SK-MEL-5 (cell line): ENCODE data around the gene NCKIPSD. TPM values are rescaled to one million over a fixed set of nuclear protein-coding genes. Genes with fewer than 3 reads are reported as not detected.
A peak's percentile ranks its signal among the peaks of the same experiment; 100 is the strongest.

Experiments used
- DNase-seq: peaks from one replicate; pipeline ENCODE4 v3.0.0-alpha.2; 2016; ENCODE audit warnings: low read depth, low spot score
- in situ Hi-C: cut with HindIII; loops from 2 replicates; pipeline ENCODE4 v1.10.0; 2016; ENCODE audit warnings: low sequenced_read_pairs, high pct_unique_total_duplicates, low pct_unique_long_range_greater_than_20kb
- total RNA-seq: library from RNA; depleted of rRNA; stranded (reverse); fragments of >200 nt; shearing (Covaris generic); gene quantifications from 2 replicates; pipeline ENCODE4 v1.2.3, GENCODE V29; 2014

NCKIPSD gene
- total RNA-seq, 1 experiment from 2014 or later, result 16.6 TPM

DNA sequence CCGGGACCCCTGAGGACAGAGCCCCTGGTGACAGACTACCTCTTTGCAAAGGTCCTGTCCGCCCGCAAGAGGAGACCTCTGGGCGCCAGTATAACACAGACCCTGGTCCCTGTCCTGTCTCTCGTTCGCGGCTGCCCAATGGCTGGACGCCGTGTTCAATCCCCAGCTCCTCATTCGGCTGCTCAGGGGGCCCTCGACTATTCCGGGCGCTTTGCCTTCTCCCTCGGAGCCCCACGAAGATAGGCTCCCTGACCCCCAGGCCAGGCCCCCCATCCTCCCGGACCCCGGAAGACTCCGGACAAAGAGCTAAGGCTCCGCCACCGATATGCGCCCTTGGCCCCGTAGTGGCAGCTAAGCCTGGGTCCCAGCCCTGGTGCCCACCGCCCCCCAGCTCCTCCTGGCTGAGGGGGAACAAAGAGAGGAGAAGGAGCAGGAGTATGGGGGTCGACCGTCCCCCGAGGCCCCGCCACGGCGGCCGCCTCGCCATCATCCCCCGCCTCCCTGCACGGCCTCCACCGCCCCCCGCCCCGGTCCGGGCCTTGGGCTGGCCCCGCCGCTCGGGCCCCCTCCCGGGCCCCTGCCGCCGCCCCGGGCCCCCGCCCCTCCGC lies 23.5 kb downstream of the NCKIPSD start:
- no peak for DNase-seq
- in situ Hi-C loops, result no loop called here

DNA sequence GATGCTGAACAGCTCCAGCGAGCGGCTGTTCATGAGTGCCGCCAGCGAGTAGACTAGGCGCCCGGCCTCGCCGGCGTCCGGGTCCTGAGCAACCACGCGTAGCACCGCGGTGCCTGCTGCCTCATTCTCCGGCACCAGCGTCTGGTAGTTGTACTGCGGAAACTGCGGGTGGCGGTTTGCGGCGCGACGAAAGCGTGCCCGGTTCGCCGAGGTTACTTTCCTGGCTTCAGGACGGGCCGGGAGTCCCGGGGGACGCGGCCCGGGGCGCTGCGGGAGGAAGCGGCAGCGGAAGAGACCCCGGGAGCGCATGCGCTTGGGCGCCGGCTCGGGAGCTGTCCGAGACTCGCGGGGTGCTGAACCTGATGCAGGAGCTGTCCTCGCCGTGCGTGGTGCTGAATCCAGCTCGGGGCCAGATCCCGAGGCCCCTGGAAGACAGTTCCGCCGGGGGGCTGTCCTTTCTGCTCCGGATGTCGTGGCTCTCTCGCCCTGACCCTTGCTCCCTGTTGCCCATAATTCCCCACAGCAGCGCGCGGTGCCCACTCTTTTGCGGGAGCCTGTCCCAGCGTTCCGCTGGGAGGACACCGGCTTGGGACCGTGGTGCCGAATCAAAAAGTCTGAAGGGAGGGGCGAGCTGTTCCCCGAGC lies 24.1 kb downstream of the NCKIPSD start:
- in situ Hi-C loops, result no loop called here
- peak; percentile 32 for DNase-seq

DNA sequence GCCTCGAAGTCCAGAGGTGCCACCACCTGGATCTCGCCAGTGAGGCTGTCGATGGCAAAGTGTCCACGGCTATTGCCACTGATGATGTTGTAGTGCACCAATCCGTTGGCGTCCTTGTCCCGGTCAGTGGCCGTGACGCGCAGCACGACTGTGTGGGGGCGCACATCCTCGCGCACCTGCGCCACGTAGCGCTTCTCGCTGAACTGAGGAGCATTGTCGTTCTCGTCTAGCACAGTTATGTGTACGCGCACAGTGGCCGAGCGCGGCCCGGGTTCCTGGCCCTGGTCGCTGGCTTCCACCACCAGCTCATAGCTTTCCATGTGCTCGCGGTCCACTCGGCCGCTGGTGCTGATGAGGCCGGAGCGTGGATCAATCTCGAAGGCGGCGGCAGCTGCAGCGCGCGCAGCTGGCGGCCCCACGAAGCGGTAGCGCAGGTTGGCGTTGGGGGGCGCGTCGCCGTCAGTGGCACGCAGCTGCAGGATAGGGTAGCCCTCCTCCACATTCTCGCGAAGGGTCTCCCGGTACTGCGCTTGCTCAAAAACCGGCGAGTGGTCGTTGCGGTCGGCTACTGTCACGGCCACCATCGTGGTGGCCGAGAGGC lies 24.8 kb downstream of the NCKIPSD start:
- in situ Hi-C loops, result no loop called here

DNA sequence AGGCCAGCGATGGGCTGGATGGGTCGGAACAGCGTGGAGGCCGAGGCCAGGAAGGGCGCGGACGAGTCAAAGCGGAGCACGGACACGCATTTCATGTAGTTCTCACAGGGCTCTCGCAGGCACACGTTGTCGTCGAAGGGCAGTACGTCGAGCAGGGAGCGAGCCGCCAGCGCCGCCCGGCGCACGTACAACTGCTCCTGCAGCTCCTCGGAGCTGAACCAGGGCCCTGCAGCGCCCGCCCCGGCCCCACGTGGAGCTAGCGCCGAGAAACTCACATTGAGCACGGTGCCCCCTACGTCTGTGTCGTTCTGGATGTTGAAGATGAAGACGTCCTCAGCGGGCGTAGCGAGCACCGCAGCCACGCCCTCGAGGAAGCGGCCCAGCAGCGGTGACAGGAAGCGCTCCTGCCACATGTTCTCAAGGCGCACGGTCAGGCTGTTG lies 28.9 kb downstream of the NCKIPSD start:
- in situ Hi-C loops, result no loop called here
- DNase-seq, result no peak

More for the DNA sequence above, 24.8 kb downstream of the NCKIPSD start:
- DNase-seq, result no peak

DNA sequence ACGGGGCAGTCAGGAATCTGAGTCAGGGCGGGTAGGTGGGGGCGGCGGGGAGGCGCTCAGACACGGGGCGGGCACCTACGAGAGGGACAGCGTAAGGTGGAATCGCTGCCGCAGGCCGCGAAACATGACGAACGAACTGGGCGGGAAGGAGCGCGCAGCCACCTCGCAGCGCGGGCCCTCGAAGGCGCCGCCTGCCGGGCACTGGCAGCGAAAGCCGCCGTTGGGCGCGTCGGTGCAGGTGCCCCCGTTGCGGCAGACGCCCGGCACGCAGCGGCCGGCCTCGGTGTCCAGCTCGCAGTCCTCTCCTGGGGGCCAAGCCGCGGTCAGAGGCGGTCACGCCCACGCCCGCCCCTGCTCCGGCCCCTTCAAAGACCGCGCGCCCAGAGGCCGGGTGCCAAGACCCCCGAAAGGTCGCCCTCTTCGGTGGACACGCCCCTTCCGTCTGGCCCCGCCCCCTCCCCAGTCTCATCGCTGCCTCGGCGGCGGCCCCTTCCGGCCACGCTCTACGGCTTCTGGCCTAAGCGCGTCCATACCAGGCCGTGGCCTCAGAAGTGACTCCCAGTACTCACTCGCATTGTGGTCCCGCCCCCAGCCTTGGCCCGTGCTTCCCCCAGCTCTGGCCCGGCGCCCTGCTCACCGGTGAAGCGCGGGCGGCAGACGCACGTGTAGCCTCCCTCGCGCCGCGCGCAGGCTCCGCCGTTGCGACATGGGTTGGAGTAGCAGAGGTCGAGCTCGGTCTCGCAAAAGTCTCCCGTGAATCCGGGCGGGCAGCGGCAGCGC lies 29.5 kb downstream of the NCKIPSD start:
- in situ Hi-C loops, result no loop called here
- DNase-seq, result no peak

DNA sequence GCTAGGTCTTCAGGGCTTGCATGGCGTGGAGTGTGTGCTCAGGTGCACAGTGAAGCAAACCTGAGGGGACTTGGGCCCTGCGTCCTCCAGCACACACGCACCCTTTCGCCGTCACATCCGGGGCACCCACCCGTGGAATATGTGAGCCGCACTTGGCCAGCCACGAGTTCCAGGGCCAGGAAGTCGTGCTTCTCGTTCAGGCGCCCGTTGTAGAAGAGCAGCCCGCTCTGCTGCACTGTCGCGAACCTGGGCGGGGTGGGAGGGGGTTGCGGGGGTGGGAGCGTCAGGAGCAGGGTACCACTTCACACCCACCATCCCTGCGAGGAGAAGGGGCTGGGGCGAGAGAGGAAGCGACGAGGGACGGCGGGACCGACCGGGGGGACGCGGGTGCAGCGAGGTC lies 30.1 kb downstream of the NCKIPSD start:
- no peak for DNase-seq
- in situ Hi-C loops, result no loop called here

DNA sequence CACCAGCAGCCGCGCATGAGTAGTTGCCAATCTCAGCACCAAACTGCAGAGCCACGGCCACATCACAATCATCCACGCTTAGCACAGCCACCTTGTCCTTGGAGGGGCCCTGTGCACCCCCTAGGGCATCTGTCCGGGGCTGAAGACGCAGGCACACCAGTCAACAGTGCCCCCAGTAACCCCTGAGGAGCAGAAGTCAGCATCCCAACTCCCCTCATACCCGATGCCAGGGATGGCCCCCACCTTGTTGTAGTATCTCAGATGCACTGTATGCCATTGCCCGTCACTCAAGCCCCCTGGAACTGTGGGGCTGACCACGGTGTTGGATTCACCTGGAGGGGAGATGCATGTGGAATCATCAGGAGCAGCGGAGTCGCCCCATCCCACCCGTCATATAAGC lies 30.7 kb downstream of the NCKIPSD start:
- no peak for DNase-seq
- in situ Hi-C loops, result no loop called here

DNA sequence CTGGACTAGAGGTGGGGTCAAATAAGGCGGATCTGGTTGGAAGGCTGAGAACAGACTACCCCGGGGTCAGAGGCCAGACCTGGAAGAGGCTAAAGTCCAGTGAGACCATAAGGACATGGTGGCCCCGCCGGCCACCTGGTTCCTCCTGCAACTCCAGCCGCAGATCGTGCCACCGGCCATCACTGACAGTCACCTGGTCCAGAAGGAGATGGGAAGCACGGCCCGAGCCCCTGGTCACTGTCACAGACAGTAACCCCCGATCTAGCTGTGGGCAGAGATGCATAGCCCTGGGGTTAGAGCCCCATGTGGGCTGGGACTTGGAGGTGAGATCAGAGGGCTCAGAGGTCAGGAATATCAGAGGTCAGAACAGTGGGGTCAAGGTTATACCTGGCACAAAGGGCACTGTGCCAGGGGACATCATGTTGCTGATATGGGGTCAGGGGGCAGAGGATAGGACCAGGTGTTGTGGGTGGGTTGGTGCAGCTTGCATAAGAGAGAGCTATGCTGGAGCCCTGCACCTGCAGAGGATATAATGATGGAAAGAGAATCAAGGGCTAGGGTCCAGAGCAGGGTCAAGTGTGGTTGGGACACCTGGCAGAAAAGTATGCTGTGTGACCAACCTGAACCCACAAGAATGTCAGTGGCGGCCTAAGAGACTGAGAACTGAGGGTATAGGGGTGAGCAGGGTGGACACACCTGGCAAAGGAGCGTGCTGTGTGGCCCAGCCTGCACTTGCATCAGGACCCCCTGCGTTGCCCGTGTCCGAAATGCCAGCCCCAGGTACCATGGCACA lies 32.6 kb downstream of the NCKIPSD start:
- DNase-seq, result no peak
- in situ Hi-C loops, result no loop called here

DNA sequence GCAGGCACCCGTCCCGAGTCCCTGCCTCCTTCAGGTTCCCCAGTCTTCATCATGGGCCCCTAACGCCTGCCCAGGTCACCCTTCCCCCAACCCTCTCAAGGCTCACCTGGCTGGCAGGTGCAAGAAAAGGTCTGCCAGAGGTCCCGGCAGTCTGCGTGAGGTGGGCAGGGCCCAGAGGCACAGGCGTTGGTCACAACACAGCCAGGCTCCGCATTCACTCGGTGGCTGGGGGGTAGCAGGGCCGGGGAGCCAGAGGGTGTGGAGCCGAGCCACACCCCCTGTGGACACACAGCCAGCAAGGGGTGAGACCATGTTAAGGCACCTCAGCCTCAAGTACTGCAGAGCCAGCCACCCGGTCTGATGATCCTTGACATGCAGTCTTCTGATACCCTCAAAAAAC lies 33.9 kb downstream of the NCKIPSD start:
- no peak for DNase-seq
- in situ Hi-C loops, result no loop called here

DNA sequence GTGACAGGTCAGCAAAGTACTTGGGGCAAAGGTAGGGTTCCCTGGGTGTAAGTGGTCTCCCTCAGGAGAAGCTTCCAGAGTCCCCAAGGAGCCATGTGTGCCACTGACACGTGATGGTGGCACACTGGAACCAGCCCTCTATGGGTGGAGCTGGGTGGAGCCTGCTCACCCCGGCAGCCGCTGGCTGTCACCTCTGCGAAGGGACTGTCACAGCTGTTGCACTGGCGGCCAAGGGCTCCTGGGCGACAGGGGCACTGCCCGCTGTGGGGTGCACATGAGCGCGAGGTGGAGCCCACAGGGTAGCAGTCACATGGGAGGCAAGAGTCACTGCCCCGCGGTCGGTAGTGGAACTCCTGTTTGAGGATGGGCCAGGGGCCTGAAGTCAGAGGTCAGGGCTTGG lies 35.0 kb downstream of the NCKIPSD start:
- in situ Hi-C loops, result no loop called here
- no peak for DNase-seq

DNA sequence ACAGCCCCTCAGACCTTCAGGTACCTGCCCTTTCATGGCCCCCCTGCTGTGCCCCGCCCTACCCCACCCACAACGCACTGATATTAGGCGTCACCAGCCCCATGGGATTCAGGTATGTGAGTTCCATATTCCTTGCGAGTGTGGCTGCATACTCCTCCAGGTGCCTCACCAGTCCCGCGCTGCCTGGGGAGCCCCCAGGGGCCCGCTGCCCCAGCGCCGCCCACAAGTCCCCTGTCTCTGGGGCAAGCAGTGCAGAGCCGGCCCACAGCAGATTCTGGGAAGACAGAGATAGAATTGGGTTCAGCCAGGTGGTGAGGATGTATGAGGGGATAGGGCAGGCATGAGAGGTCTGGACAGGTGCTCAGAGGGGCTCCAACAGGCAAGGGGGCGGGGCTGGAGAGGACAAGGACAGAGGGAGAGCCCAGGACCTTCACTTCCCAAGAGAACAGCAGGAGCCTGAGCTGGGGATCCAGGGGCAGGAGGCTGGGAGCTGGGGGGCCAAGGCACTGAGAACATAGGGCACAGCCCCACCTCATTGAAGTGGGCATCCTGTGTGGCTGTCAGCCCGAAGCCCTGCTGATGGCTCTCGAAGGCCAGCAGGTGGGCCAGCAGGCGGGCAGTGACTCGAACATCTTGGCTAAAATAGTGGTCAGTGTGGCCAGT lies 37.4 kb downstream of the NCKIPSD start:
- DNase-seq, result no peak
- in situ Hi-C loops, result no loop called here

DNA sequence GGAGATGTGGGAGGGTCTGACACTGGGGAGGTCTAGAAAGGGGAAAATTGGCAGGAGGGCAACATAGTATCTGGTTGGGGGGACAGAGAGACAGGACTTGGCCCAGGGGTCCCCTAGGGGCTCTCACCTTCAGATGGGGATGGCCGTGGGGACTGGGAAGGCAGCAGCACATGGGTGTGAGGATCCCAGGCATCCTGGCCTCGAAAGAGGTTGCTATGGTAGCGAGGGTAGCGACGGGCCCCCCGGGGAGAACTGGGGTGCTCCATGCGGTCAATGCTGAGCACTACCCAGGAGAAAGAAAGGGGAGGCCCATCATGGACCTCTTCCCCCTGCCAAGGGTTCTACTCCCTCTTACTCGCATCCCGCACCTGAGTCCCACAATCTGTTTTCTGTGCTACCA lies 38.0 kb downstream of the NCKIPSD start:
- in situ Hi-C loops, result no loop called here
- DNase-seq, result no peak

DNA sequence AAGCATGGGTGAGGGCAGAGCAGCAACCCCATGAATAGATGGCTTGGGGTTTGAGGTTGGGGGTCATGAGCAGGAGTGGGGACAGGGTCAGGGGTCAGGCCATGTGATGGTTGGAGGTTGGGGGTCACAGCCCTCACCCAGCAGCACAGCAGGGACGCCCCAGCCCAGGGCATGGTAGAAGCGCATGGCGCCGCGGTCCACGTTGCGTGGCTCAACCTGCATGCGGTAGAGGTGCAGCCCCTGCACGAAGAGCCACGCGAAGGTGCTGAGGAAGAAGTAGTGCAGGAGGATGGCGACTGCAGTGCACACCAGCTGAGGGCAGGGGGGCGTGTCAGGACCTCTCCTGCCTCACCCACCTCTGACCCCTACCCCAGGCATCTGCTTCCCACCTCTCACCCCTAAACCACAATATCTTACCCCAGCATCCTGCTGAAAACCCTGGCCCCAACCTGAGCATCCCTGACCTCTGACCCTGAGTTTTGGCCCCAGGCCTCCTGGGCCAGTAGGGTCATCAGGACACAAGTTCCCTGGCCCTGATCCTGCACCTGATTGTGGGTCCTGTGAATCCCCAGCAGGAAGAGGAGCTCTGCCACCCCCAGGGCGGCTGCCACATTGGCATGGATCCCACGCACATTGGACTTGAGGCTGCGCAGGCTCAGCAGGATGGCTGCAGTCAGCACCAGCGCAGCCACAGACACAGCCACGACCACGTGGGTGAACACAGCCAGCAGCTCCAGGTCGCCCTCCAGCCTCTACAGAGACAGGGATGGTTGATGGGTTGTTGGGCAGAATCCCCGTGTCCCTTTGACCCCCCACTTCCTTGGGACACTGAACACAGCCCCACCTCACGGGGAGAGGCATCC lies 40.6 kb downstream of the NCKIPSD start:
- in situ Hi-C loops, result no loop called here
- no peak for DNase-seq

DNA sequence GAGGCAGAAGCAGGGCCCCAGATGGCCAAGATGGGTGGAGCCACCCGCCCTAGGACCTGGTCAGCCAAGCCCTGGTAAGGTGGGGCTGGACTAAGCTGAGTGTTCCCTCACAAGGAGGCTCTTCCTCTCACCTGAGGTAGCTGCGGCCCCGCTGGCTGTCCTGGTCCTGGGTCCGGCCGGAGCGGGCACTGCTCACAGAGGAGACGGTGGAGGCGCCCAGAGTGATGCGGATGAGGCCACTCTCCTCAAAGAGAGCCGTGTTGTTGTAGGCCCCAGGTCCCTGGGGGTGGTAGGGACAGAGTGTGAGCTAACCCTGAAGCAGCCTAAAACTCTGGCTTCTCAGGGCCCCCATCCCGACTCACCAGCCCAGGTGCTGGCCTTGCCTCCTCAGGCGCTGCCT lies 43.1 kb downstream of the NCKIPSD start:
- in situ Hi-C loops, result no loop called here

DNA sequence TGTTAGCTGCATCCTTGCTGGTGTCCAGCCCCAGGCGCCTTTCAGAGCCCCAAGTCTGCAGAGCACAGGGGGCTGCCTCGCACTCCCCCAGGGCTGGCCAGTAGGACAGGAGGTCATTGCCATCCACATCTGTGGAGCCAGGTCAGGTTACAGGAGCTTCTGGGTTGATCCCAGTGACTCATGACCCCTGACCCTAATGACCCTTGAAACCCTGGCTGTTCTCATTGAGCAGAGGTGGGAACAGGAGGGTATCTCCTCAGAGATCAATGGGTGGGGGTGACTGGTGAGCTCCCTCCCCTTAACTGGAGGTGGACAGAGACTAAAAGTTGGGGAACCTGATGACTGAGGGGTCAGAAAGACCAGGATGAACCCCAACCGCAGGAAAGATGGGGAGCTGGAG lies 44.3 kb downstream of the NCKIPSD start:
- no peak for DNase-seq
- in situ Hi-C loops, result no loop called here

More for the DNA sequence above, 43.1 kb downstream of the NCKIPSD start:
- no peak for DNase-seq

DNA sequence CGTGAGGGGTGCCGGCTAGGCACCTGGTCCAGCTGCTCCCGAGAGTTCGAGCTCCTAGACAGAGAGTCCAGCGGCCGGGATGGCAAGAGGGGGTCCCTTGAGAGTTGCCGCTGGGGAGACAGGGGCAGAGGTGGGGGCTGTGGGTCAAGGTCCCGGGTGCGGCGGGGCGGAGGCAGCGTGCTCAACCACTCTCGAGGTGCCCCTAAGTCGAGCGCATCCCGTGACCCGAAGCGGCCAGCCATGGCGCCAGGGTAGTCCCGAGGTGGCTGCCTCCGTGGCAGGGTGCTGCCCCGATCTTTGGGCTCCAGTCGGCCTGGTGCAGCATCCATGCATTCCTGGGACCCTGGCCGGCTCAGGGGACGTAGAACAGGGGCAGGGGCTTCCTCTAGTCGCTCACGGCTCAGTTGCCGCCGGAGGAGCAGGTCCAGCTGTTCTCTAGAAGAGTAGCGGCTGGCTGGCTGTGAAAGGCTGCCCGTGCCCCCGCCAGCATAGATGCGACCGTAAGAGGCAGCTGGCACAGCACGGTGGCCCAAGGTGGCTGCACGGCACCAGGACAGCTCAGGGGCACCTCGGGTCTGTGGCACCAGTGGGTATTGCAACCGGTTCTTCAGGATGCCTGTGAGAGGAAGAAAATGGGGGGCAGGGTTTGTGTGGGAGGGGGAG lies 45.6 kb downstream of the NCKIPSD start:
- DNase-seq, result no peak
- in situ Hi-C loops, result no loop called here
